NK-92 treated with Interleukin-12 subunit alpha and Interleukin-12 subunit beta, amount 100 ng/mL, for 24 hours (cell line): ENCODE measurements around the gene SEC23IP.
"Not testable (repeated sequence)": the region's sequence is repeated elsewhere in the genome, so short reads cannot be mapped to it uniquely, and the experiment has no call there.

ENCODE experiments used
- DNase-seq: peaks from one replicate; lab custom pipeline; 2025; lab: John Stamatoyannopoulos, UW

Gene SEC23IP

GRCh38 chr10:119883901-119884611 is 8.5 kb upstream of the SEC23IP start:
- DNase-seq, result not testable (repeated sequence)

GRCh38 chr10:119886070-119886469 is 6.5 kb upstream of the SEC23IP start:
- DNase-seq, result not testable (repeated sequence)

- not testable (repeated sequence) for DNase-seq
These were observed 3.8 kb upstream of the SEC23IP start for GRCh38 chr10:119888715-119889114.

DNA sequence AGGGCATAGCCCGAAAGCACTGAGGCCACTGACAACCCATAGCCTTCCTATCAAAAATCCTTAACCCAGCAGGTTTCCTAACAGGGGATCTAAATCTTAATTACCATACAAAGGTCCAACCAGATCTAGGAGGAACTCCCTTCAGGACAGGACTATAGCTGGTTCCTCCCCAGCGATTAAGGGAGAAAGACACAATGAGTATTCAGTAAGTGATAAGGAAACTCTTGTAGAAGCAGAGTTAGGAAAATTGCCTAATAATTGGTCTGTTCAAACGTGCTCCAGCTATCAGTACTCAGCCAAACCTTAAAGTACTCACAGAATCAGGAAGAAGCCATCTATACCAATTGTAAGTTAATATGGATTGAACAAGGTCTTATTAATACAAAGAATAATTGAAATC is 3.3 kb upstream of the SEC23IP start:
- DNase-seq, result not testable (repeated sequence)

DNA sequence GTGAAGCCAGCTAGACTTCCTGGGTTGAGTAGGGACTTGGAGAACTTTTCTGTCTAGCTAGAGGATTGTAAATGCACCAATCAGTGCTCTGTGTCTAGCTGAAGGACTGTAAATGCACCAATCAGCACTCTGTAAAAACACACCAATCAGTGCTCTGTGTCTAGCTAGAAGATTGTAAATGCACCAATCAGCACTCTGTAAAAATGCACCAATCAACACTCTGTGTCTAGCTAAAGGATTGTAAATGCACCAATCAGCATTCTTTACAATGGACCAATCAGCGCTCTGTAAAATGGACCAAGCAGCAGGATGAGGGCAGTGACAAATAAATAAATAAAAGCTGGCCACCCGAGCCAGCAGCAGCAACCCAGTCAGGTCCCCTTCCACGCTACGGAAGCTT is 2.2 kb upstream of the SEC23IP start:
- DNase-seq, result not testable (repeated sequence)

DNA sequence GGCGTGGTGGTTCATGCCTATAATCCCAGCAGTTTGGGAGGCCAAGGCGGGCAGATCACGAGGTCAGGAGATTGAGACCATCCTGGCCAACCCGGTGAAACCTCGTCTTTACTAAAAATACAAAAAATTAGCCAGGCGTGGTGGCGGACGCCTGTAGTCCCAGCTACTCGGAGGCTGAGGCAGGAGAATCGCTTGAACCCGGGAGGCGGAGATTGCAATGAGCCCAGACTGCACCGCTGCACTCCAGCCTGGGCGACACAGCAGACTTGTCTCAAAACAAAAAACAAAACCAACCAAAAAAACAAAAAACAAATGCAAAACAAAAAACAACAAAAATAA is 712 bp upstream of the SEC23IP start:
- DNase-seq, result not testable (repeated sequence)

DNA sequence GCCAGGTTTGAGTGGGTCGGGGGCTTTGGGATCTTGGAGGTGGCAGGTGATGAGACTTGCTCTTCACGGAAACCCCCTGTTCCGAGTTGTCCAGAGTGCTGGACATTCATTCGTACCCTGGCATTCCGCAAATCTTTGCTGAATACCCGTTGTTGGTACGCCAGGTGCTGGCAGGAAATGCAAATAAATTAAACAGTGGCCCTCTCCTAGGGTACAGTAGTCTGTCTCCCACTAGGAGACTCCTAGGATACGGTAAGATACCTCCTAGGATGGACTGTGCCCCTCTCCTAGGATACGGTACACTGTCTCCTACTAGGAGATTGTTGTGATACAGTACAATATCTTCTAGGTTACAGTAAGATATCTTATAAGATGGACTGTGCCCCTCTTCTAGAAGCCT is 544 bp downstream of the SEC23IP start:
- no peak for DNase-seq

- no peak for DNase-seq
These were observed 1.4 kb downstream of the SEC23IP start for GRCh38 chr10:119893845-119894427.

GRCh38 chr10:119896061-119896655 is 3.6 kb downstream of the SEC23IP start:
- no peak for DNase-seq

DNA sequence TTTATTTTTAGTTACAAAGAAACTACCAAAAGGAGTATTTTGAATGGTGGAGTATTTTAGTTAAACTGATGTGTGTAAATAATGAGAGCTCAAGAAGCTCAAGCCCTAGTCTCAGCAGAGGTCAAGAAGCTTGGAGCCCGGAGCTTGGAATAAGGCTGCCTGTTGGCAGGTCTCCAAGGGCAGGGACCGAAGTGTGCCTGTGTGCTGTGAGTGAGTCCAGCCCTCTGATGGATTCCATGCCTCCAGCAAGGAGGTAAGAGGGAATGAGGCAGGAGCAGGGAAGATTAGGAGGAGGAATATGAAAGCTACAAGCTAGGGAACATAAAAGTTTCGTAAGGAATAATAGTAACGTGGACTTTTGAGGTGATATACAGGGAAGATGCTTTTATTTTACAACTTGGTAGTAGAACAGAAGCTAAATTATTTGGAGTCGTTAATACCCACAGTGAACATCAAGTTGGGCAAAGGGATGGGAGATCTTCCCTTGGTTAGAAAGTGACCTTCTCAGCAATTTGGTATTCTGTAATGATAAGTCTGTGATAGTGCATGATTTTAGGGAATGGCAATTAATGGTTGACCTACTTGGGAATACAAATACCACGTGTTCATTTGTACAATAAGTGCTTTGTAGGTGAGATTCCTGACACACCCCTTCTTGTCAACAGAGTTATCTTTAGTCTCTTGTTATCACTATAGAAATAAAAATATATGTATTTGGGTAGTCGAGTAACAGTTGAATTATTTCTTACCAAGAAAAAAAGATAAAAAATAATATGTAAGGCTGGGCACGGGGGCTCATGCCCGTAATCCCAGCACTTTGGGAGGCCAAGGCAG is 4.6 kb downstream of the SEC23IP start:
- DNase-seq, result no peak

- no peak for DNase-seq
These were observed 6.0 kb downstream of the SEC23IP start for GRCh38 chr10:119898577-119898976.

DNA sequence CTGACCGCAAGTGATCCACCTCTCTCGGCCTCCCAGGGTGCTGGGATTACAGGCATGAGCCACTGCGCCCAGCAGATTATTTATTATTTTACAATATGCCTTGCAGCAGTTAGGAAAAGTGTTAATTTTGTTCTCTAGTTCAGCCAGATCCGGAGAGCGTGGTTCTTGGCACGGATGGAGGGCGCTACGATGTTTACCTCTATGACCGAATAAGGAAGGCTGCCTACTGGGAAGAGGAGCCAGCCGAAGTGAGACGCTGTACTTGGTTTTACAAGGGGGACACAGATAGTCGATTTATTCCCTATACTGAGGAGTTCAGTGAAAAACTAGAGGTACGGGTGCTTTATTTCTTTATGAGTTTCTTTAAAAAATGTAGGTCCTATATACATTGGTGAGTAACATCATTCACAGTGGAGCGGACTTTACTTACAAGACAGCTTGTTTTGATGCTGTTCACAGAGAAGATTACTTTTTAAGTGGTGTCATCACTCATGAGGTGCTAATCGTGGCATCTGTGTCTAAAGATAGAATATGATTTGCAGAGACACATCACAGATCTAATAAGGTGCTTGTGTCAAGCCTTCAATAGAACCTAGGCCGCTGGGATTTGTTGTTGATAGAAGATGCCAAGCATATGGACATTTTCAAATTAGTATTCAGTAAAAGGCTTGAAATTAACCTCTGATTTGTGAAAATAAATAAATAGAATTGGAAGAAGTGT is 11.6 kb downstream of the SEC23IP start:
- no peak for DNase-seq

- not testable (repeated sequence) for DNase-seq
These were observed 15.2 kb downstream of the SEC23IP start for GRCh38 chr10:119907695-119908094.

DNA sequence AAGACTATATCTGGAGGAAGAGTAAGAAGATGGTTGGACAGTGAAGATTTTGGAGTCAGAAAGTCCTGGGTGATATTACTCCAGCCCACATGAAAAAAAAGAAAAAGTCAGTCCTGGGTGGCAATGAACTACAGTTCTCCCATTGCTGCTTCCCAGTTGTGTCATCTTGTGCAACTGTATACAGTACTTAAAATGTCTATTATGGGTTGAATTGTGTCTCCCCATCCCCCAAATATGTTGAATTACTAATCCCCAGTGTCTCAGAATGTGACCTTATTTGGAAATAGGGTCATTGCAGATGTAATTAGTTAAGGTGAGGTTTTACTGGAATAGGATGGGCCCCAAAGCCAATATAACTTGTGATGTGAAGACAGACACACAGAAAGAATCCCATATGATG is 15.6 kb downstream of the SEC23IP start:
- no peak for DNase-seq

DNA sequence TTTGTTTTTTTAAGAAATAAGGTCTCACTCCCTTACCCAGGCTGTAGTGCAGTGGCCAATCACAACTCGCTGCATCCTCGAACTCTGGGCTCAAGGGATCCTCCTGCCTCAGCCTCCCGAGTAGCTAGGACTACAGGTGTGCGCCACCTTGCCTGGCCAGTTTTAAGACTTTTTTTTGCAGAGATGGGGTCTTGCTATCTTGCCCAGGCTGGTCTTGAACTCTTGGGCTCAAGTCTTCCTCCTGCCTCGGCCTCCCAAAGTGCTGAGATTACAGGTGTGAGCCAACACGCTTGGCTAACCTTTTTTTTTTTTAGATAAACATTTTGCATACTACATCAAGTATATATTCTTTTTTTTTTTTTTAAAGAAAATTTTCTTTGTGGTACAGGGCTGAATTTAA is 18.2 kb downstream of the SEC23IP start:
- no peak for DNase-seq

DNA sequence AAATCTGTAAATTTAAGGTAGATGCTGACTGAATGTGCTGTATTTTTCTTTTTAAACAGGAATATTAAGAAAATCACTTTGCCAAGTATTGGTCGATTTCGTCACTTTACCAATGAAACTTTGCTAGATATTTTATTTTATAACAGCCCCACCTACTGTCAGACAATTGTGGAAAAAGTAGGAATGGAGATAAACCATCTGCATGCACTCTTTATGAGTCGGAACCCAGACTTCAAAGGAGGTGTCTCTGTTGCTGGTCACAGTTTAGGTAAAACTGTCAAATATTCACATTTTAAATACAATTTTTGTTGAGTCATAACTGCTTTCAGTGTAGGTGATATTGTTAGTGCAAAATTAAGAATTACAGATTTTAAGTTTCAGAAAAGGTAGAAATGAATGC is 25.2 kb downstream of the SEC23IP start:
- DNase-seq, result no peak

- DNase-seq, result no peak
These were observed 26.7 kb downstream of the SEC23IP start for GRCh38 chr10:119919271-119919670.

DNA sequence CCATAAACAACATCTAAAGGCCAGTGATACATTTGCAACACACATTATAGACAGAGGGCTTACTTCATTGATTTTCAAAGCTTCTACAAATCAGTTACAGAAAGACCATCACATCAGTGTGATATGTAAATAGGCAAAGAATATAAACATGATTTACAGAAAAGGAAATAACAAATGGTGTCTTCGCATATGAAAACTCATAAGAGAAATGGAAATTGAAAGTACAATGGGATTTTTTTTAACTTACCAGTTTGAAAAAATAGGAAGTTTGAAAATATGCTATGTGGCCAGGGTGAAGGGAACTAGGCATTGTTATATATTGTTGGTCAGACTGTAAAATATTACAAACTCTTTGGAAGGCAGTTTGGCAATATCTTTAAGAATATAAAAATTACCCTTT is 27.3 kb downstream of the SEC23IP start:
- DNase-seq, result no peak

DNA sequence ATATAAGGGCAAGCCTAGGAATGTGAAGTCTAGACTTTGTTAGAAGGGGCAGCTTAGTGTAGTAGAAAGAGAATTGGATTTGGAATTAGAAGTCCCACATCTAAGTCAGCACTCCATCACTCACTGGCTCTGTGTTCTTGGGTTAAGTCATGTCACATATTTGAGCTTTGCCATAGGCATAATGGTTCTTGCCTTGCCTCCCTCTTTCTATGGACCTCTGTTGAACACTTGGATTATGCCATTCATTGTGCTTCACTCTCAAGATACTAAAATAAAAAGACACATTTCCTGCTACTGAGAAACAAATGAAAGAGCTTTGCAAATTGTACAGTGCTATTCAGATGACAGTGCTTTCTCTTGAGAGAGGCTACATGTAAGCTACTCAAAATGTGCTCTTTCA is 35.9 kb downstream of the SEC23IP start:
- no peak for DNase-seq

- DNase-seq, result no peak
These were observed 39.3 kb downstream of the SEC23IP start for GRCh38 chr10:119931871-119932270.

DNA sequence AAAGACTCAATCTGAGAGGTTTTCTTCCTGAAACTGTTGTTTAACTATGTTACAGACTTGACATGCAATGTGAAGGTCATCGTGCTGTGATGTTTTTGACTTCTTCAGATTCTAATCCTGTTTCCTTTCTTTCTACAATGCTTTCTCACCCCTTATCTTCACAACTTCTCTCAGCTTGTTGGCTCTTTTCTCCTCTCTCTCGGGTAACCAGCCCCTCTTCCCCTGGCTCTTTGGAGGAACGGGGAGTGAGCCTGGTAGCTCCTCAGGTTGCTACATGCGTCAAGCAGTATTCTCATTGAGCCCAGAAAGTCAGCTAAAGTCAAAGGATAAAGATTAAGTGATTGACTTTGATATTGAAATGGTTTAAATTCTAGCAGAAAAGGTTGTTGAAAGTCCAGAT is 40.1 kb downstream of the SEC23IP start:
- no peak for DNase-seq

- DNase-seq, result no peak
These were observed 40.6 kb downstream of the SEC23IP start for GRCh38 chr10:119933179-119933578.
